Measurements from ENCODE around the gene DAP.

Gene DAP

DNA sequence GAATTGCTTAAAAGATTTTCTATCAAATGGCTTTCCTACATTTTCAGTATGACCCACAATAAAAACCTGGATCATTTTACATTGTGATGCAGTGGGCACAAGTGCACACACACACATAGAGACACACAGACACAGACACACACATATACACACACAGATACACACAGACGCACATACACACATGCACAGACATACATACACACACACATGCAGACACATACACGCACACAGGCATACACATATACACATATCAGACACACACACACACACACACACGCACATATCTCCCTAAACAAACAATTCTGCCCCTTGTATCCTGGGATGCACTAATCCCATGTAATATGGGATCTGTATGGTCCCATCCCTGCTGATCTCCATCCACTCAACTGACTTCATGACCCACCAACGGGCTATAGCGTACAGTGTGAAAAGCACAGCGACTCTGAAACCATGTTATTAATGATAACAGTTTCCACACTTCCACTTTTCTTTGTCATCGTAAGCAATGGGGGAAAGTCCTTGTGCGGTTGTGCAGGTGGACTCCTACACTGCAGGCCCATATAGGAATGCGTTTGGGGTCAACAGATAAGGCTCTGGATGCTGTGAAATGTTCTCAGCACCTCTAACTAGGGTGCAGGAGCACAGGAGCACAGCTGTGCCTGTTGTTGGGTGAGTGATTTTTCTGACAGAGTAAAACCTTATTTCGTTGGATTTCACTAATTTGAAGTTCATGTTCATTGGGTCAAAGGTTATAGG lies 52.7 kb downstream of the DAP start:
- no peak for DNase-seq

DNA sequence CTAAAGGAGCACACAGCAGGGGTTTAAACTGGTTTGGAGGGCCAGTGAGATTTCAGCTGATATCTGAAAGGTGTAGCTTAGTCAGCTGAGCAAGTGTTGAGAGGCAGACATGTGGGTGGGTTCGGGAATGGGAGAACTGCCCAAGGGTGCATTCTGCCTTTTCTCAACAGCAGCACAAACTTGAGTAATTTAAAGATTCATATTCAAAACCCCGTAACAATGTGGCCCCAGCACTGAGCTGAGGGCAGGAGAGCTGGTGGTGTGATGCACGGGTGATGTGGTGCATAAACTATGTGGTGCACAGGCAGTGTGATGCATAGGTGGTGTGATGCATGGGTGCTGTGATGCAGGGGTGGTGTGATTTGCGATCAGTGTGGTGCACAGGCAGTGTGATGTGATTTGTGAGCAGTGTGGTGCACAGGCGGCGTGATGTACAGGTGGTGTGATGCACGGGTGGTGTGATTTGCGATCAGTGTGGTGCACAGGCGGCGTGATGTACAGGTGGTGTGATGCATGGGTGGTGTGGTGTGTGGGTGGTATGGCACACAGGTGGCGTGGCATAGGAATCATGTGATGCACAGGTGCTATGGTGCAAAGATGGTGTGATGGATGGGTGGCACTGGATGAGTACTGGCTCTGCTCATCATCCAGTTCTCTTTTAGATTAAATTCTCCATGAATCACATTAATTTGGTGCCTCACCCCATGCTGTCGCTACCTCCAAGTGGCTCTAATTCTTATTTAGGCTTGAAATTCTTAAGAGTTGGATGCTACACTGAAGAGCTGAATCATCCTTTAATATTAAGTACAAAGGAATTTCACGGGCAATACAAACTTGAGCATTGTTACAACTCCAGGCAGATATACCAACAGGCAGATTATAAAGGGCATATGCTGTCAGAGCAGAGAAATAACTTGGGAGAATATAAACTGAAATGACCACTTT lies 53.6 kb downstream of the DAP start:
- DNase-seq = no peak

DNA sequence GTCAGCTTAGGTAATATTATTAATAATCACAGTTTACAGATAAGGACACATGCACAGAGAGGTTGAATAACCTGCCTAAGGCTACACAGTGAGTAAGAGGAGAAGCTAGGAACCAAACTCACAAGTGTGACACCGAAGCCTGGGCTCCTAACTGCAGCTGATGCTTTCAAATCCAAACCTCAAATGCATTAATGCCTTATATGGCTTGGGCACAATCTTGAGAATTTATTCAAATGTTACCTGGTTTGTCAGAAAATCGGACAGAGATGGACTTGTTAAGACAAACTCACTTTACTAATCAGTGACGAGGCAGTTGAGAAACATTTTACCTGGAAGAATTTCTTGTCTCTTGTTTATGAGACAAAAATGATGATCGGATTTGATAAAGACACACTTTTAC lies 54.7 kb downstream of the DAP start:
- DNase-seq = no peak

DNA sequence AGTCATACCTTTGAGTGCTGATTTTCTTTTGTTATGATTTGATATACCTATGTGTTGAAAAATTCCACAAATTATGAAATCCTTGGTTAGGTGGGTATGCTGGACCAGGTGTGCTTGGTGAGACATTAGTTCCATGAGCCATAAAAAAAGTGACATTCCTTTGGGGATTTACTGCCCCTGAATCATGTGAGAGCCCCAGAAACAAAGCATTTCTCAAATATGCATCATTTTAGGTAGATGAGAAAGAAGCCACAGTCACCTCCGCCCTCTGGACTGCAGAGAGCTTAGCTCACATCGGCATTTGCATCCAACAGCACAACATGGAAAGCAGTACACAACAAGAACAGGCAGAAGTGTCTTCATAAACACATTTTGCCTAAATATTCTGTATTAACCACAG lies 55.3 kb downstream of the DAP start:
- no peak for DNase-seq

DNA sequence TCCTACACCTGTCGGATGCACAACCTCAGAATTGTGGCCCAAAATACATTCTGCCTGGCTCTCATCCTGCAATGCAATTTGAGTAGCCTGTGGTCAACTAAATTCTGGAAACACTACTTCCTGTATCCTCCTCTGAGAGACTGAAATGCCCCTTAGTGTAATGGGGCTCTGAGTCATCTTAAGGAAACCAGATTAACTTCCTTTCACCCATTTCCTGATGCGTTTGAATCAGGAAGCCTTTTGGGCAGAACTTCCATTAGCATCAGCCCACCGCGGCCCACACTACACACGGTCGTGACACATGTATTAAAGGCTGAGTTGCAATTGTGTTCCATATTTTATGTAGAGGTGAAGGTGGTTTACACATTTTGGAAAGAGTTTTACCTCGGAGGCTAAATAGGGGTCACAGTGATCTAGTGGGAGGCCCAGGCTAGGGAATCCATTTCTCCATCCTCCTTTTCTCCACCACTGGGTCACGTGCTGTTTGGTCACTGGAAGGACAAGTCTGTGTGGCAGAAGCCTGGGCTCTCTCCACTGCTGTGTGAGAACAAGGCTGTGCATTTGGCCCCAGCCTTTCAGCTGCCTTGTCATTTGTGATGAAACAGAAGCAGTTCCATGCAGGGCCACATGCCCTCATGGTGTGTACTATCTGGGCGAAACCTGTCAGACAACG lies 55.9 kb downstream of the DAP start:
- no peak for DNase-seq

DNA sequence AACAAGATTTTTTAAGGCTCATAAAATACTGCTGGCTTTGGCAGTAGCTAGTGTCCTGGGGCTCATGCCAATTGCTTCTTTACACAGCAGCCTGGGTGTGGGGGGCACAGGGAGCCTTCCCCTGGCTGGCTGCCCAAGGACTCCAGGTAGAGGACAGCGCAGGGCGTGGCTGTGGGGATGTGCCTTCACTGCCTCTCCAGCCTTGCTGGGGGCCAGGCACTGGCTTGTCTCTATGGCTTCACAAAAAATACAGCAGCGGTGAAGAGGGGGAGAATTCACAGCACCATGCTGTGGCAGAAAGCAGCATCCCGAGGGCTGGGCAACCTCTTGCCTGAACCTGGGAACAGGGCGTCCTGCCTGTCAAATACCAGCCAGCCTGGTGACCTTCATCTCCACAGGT lies 57.4 kb downstream of the DAP start:
- no peak for DNase-seq

DNA sequence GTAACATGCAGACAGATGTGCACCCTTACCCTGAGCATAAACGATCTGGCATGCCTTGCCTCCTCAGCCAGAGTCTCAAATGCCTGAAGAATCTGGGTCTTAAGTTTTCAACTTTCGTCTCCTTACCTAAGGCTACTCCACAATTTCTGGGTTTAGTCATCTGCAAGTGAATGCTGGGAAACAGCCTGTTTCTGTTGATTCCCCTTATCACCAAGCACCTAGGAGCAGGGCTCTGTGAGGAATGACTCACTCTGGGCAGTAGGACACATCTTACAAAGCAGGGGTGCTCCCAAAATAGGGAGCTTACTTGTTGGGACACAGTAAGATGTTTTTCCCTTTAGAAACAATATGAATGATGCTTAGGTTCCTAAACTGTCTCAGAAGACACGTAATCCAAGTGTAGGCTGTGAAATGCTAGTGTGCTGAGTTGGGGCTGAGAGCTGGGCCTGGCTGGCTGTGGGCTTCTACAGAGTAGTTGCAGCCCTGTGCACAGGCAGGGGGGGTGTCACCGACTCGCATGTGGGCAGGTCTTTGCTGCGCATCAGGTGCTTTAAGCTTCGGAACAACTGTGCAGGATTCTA lies 58.0 kb downstream of the DAP start:
- no peak for DNase-seq

DNA sequence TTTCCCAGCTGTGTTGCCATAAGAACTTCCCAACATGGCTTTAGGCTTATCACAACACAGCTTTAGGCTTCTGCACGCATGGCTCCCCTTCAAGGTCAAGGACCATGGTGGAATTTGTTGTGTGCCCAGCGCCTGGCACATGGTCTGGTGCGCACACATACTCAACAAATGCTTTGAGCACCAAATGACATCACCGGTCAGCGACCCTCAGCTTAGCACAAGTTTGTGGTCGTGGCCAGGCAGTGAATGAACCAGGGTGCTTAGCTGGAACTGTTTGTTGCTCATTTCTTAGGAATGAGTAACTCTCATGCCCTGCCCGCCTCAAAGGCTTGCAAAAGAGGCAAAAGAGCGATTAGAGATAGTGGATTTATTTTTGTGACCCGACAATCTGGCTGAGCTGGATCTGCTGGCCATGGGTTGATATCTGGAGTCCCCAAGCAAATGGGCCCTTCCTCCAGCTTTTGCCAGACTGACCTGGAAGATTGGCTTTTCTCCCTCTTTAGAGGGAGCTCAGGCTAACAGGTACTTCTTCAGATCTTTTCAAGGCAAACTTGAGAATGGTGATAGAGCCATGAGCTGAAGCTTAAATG lies 58.9 kb downstream of the DAP start:
- DNase-seq = no peak

DNA sequence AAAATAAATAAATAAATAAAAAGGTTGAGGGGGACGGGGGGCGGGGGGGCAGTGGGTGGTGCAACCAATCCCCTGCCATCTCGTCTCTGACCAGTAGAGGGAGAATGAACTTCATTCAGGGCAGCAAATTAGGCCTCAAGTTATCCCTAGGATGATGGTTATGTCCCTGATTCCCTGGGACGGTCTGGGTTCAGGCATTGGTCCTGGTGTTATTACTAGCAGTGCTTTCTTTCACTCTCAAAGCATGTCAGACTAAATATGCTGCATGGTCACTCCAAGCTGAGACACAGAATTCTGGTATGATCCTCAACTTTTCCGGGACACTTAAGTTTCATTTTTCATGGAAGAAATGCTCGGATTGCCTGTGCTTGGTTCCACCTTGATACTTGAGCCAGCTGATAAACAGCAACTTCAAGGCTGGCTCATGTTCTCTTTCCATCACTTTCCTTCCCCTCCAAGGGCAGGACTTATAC lies 59.4 kb downstream of the DAP start:
- peak; percentile 11 for DNase-seq

DNA sequence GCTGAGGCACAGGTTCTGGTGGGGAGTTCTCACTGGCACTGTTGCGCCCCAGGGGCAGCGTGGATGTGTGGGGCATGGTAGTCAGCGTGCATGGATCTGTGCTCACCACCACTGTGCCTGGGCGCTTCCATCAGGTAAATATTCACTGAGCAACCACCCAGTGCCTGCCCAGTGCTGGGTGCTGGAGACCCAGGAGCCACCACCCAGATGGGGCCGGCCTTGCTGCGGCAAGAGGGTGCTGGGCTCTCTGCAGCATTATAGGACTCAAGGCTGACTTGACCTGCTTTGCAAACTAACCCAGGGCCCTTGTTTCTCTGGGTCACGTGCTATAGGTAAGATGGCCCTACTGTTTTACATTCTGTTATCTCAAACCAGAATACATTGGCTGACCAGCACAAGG lies 60.5 kb downstream of the DAP start:
- DNase-seq = no peak

DNA sequence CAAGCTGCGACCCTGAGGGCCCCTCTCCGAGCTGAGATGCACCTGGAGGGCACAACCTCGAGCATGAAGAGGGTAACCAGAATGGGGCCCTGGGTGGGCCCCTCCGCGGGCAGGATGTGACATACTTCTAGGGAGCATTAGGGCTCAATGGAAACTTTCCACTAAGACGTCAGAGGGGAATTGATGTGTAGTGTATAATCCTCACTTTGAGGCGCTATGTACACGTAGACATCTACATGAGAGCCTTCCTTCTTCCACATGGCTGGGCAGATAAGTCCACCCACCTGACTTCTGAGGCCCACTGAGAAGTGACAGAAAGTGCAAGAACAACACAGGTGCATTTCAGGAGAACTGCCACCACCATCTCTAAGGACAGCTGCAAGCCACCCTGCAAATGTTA lies 61.0 kb downstream of the DAP start:
- DNase-seq = no peak

DNA sequence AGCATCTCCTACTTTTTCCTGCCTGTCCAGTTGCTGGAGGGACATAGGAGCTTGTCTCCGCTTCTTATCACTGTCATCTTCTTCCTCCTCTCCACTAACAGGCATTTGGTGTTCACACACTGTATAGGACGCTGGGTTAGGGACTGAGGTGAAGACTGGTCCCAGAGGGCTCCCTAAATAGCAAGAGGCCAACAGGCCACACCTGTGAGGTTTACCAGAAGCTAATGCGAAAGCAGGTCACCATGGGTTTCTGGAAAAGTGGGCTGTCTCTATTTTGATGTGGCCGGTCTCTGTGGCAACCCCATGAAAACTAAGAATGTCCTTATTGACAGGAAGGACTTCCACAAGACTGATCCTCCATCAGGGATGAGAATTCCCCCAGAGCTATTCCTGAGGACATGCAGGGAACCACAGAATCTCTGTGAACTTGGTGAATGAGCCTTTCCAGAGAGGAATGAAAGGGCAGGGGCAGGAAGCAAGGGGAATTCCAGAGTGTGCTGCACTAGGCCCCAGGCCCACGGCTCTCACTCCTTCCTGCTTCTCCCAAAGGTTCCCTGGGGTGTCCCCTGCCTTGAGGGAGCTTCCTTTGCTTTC lies 61.7 kb downstream of the DAP start:
- DNase-seq = no peak

DNA sequence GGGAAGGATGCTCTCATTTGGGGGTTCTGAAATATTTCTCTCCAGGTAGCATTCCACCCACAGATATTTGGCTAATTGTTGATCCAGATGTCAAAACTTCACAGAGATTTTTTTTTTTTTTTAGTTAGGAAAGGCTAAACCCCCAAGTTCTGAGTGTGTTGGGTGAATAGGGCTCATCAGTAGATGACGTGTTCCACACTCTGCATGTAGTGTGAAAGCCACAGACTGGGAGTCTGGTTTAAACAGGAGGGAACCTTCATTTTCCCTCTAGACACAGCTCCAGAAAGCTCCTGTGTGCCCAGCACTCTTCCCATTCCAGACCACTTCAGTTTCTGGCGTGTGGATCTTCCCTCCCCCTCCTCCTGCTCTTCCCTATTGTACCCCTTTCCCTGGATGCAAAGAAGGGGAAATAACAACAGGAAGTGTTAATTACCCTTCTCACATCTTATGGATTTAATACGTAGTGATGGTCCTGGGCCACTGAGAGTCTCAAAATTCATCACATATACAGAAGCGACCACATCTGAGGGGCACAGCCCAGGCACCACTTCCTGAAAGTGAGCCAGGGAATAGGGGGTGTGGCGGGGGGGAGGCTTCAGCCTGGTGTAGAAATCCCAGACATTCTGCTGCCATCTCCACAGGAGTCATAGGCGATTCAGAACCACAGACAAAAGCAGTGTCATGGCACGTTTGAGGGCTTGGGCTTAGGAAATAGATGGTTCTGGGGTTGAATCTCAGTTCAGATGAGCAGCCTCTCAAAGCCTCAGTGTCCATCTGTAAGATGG lies 65.1 kb downstream of the DAP start:
- no peak for DNase-seq

DNA sequence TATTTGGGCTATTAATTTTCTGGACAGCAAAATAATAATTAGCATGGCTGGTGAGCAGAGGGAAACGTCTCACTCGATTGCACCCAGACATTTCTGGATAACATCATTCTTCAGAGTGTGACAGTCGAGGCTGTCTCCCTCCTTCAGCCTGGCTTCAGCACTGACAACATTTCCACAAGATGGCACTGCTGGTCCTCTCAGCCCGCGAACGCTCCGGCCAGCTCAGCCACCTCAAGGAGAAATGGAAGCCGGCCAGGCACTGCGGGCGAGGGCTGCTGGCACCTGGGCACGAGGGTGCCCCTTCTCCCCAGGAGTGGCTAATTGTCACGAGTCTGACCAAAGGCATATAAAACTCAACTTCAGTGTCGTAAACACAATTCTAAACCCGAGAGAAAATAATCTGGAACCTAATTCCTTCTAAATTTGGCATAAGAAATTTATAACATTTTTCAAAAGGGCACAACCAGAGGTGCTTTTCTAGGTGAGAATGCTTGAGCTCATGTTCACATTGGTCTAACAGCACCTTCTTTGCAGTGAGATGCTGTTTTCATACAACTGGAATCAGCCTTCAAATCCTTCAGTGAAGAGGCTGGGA lies 65.9 kb downstream of the DAP start:
- peak; percentile 60 for DNase-seq

DNA sequence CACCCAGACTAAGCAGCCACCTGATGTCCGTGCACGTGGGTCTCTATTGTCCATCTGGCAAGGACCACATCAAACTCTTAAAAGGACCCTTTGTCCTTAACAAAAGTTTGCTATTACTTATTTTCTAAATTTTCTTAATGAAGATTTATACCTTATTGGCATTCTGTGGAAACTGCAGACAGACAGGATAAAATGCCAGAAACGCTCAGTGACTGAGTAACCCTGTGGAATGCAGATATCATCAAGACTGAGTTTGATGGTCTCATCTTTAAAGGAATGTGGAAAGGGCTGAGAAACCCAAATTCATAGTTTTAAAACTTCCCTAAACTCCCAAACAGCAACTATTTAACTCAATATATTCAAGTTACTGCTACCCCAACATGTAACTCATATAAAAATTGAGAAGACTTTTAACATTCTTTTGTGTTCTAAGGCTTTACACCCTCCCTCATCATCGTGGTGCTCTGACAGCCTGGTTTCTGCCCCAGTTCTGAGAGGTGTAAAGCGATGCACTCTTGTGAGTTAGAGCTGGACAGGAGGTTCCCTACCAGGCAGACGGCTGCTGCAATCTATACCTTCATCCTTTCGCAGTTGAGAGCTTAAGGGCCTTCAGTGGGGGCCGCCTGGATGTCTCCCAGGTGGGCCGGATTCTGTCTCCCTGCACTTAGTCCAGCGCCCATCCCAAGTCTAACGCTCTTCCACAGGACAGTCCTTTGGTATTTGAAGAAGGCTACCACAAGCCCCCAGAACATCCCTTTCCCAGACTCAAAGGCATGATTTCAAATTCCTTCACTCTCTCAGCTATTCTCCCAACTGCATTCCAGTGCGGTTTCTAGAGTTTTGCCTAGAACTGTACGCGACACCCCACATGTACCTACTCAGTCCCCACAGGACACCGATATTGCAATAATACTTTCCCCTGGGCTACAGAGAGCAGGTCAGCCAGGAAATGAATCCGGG lies 68.9 kb downstream of the DAP start:
- no peak for DNase-seq

DNA sequence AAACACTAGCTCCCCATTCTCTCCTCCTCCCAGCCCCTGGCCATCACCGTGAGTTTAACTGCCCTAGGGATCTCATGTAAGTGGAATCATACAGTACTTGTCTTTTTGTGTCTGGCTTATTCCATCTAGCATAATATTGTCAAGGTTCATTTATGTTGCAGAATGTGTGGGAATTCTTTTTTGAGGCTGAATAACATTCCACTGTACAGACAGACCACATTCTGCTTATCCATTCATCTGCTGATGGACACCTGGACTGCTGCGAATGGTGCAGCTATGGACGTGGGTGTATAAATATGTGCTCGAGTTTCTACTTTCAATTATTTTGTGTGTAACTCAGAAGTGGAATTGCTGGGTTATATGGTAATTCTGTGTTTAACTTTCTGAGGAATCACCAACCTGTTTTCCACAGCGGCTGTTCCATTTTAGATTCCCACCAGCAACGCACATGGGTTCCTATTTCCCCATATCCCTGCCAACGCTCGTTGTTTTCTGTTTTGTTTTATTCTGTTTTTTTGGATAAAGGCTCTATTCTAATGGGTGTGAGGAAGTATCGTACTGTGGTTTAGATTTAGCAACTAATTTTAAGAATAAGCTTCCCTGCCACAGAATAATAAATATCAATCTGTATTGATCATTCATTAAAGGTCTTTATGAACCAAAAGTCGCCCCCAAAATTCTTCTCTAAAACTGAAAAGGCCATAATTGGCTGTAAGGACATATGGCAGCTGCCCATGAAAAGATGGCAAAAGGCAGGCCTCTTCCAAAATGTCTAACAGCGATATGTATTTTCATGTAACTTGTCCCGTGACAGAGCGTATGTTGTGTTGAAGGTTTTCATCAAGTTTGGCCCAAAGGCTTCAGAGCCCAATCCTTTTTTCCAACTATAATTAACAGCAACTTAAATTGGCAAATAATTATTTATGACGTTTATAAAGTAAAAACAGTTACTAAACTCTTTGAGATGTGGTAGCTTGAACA lies 70.3 kb downstream of the DAP start:
- no peak for DNase-seq

DNA sequence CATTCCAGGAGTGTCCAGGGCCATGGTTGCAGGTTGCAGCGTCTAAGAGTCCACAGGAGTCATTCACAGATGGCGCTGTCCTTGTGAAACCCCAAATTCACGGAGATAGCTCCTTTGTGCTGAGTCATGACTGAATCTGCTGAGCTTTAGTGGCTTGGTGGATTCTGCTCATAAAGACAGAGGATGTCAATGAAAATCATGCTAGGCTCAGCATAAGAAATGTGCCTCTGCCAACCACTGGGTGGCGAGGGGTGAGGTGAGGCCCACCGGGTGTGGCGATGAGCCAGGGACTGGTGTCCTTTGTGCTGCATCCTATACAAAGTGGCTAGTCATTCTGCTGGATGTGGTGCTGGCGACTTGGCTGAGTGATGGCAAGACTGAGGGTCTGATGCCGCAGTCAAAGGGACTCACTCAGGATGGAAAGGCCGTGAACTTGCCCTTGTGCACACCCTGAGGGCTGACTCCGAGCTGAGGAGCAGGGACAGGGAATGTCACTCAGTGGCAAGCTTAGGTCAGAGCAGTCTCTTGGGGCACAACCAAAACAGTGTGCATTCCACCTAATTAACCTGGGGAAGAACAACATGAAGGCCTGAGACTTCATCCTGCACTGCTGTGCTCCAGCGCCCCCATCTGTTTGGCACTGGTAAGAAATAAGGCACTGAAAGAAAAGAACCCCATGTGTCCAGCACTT lies 71.5 kb downstream of the DAP start:
- DNase-seq = no peak

DNA sequence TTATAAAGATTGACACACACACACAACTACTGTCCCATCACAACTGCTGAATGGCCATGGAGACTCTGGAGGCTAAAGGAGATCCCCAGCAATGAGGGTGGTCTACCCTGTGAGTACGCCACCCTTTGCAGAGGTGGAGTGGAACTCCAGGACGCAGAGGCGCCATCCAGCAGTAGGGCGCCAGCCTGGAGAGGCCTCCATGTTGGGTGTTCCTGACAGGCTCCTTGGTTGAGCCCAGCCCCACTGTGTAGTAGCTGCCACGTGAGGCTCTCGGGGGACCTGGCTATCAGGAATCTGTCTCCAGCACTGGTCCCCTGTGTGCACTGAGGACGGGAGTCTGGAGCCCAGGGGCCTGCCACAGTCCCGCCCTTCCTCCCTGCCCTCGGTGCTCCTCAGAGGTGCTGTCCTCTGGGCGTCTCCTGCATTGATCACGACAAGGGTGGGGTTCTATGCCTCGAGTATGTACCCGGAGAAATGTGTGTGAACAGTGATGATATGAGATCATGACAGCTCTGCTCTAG lies 72.3 kb downstream of the DAP start:
- DNase-seq = no peak

Data from NCI-H345 (cell line).